Measurements from ENCODE around the gene B3GAT3.

GRCh38 chr11:62665075-62665598 lies 43.4 kb upstream of the B3GAT3 start, which contains the start of the genes C11orf98 and CSKMT:
- TF ChIP-seq CTCF (conservative IDR thresholded peaks at IDR 0.05; ENCODE audit: low read depth, low read length): no peak
- TF ChIP-seq EZH2 (IDR thresholded peaks at IDR 0.05; ENCODE audit: low read length, unreplicated experiment): no peak
- TF ChIP-seq EZH2phosphoT487 (IDR thresholded peaks at IDR 0.05; ENCODE audit: borderline replicate concordance, low read length): no peak

Data from PC-3 (cell line).